ENCODE measurements around the gene CCDC167.
"Not testable (repeated sequence)": the region's sequence is repeated elsewhere in the genome, so short reads cannot be mapped to it uniquely, and the experiment has no call there.

Gene CCDC167

DNA sequence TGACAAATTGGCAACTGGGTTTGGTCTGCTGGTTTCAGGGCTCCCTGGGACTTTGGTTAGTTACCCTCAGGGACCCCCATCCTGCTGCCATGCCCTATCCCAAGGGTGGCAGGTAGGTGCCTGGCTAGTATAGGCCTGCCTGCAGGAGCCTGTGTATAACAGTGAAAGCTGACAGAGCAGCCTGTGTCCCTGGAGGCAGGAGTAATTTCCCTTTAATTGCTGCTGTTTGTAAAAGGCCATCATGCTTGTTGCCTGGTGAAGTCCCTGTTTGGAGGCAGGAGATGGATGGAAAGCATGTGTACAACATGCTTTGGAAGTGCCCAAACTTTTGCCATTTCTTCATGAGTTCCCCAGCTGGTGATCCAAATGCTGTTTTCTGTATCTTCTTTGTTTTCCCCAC, 36.6 kb downstream of the CCDC167 start:
- no peak for DNase-seq (ENCODE audit: low spot score)

DNA sequence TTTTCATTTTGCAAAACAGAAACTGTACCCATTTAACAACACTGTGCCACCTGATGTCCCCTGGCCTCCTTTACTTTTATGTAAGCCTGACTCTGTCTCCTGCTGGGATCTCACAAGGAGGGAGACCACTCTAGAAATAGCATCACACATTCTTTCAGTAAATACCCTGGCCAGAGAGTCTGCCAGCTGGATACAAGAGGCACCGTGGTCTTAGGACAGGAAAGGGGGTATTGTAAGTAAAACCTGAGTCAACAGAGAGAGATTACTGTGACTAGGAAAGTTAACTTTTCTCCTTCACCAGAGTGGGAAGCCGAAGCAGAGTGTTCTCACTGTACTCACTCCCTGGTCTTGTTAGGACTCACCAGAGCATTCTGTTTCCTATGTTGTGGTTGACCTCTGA, 38.9 kb downstream of the CCDC167 start:
- no peak for DNase-seq (ENCODE audit: low spot score)

DNA sequence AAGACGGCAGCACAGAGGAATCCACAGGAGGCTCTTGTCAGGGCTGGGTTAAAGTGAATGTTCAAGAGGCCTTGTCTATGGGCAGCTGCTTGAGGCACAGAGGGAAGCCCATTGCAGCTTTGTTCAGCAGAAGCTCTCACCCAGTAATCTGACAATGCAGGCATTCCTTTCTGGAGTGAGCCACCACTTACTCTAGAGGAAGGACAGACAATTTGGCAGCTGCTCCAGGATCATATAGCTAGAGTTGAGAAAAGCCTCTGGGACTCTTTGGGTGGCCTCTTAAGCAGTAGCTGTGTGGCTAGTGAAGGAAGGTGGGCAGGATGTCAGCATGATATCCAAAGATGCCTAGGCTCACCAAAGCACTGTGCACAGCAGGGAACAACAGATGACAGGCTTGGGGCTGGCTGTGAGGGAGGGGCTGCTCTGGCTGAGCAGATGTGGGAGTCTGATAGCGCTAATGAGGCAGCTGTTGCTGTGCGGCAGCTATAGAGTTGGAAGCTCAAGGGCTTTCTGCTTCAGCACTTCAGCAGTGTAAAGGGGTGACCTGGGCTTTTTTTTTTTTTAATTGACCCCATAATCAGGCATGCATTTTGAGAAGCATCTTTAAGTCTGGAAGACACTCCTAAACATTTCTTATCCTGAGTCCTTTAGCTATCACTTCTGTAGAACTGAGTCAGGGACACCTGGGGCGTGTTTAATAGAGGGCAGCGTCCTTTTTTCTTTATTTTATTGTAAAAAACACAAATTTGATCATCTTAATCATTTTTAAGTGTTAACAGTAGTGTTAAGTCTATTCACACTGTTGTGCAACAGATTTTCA, 39.5 kb downstream of the CCDC167 start:
- peak; percentile 60 for DNase-seq (ENCODE audit: low spot score)

DNA sequence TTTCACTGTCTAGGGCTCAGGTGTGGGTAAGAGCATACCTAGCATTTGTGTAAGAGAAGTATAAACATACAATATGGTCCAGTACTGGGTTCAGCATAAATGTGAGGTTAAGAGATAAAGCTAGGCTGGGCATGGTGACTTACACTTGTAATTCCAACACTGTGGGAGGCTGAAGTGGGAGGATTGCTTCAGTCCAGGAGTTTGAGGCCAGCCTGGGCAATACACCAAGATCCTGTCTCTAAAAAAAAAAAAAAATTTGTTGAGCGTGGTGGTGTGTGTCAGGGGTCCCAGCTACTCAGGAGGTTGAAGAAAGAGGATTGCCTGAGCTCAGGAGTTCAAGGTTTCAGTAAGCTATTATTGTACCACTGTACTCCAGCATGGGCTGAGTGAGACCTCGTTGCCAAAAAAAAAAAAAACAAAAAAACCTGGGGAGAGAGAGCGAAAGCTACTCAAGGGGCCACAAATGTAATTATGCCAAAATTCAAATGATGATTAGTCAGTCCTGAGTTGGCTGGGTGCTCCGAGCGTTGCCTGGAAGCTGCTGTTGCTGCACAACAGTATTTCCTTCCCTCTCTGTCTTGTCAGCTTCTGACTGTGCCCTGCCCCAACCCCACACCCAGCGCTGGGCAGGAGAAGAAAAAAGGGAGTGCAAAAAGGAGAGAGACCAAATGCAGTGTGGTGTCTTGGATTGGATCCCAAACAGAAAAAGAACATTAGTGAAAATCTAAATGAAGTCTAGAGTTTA, 42.7 kb downstream of the CCDC167 start:
- no peak for DNase-seq (ENCODE audit: low spot score)

DNA sequence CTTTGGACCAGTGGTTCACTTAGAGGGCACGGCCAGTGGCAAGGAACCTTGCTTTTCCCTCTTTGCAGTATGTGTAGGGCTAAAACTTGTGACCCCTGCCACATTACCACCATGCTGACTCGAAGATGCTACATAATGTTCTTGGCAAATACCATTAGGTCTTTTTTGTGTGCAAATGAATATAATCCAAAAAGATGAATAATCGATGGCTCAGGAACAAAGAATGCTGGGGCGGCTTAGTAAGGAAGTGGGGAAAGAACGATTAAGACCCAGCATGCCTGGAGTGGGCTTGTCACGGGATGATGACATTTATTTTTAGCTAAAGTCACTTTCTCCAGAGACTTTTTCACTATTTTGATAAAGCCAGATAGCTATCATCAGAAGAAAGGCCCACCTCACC, 43.6 kb downstream of the CCDC167 start:
- DNase-seq (ENCODE audit: low spot score) = no peak

DNA sequence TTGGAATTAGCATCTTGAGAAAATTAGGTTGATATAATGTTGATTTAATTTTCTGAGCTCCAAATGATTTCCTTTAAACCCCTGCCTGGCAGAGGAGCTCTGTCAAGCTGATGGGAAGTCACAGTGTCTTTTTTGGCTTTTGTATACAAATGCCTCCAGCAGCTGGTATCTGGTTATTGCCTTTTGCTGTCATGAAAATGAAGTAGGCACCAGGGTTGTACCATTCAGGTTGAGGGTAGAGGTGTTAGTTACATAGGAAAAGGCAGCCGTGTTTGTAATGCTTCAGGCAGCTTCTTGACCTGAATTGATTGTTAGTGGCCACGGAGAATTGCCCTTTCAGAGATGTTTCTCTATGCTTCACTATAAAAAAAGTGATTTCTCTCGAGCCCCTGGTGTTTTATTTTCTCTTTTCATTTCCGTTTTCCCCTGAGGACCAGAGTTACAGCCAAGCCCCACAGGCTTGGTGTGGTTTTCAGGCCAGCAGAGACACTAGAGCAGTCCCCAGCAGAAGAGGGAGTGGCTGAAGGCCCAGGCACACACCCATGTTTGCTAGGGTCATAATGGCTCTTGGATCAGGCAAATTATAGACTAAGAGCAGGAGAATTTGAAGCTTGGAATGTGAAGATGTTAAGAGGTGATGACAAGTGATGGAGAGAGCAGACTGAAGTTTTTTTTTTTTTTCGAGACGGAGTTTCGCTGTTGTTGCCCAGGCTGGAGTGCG, 45.1 kb downstream of the CCDC167 start:
- DNase-seq (ENCODE audit: low spot score) = no peak

DNA sequence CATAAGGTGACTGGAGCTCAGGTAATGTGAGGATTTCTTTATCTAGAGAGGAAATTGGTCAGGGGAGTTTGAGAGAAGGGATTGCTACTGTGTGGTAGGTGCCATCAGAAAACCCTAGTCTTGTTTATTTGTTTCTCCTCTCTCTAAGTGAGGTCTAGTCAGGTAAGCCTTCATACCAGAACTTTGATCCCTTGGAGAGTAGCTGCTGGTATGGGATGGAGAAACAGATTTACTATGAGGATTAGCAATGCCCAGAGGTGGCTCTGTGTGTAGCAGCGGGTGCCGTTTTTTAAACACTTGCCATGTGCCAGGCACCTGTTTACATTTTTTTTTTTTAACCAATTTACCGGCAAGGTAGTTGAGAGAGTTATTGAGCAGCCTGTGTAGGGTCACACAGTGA, 47.2 kb downstream of the CCDC167 start:
- DNase-seq (ENCODE audit: low spot score) = no peak

DNA sequence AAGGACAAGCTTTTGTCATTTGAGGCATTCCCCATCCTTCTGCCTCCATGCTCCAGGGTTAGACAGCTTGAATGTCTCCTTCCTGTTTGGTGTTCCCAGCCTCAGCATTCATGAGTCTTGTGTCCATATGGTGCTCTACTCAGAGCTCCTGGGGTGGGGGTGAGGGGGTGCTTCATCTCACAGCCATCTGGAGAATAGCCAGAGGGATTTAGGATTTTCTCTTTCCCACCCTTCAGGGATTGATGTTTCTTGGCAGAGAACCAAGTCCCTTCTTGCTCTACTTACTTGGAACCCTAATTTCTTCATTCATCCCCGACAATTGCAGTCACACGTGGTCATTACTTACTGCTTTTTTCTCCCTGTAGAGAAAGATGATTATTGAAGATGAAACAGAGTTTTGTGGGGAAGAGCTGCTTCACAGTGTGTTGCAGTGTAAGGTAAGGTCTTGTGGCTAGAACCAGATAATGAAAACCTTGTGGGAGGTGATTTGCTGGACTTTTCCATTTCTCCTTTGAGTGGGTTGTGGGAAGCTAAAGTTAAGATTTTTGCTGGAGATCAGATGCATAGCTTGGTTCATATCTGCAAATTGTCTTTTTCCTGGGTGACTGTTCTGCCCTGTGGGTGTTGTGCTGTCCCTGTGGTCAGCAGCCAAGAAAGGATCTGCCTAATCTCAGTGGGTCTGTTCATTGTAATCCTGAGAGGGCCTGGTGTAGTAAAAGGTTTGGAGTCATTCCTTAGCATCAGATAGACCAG, 48.1 kb downstream of the CCDC167 start:
- DNase-seq (ENCODE audit: low spot score) = no peak

DNA sequence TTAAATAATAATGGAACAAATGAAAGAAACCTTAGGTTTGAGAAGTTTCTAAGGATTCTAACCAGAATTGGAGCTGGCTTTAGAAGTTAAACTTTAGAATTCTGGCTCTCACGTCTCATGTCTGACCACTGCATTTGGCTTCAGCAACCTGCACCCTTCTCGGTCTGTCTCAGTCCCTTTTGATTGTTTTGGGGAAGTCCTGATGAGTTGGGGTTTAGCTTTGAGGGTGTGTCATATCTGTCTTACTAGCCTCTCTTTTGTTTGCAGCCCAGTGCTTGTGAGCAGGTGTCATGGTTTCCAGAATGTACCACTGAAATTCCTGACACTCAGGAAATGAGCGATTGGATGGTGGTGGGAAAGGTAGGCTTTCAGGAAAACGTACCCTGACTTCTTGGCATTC, 49.7 kb downstream of the CCDC167 start:
- DNase-seq (ENCODE audit: low spot score) = no peak

DNA sequence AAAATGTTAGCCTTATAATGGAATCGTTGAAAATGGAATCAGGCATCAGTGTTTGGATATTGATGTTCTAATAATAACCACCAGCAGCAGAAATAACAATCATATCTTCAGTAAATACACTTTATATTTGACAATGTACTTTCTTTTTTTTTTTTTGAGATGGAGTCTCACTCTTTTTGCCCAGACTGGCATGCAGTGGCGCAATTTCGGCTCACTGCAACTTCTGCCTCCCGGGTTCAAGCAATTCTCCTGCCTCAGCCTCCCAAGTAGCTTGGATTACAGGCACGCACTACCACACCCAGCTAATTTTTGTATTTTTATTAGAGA, 56.5 kb downstream of the CCDC167 start:
- DNase-seq (ENCODE audit: low spot score) = not testable (repeated sequence)

DNA sequence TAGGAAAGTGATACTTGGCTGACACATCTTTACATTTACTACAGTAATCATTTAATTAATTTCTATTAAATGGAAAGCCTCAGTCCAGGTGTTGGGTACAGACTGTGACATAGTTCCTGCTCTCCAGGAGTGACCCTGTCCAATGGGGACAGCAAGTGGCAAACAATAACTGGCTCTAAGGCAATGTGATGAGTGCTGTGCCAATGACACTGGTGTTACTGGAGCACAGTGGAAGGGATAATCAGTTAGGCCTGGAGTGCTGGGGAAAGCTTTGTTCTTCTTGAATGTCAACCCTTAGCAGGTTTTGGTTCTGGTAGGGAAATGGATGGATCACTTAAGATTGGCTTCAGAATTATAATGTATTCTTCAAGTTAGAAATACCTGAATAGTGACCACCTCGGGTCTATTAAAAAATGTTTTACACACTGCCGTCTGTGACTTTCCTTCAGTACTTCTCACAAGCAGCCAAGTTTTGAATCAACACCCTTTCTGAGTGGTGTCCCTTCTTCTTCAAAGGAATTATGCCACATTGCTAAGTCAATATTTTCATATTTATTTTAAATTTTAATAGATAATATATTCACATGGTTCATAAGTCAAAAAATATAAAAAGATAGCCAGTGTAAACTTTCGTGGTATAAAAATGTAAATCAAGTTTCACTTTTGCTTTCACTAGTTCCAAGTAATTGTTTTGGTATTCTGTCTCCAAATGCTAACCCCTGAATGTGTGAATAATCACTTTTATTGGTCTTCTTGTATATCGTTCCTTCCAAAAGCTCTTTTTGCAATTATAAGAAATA, 57.1 kb downstream of the CCDC167 start:
- DNase-seq (ENCODE audit: low spot score) = no peak

DNA sequence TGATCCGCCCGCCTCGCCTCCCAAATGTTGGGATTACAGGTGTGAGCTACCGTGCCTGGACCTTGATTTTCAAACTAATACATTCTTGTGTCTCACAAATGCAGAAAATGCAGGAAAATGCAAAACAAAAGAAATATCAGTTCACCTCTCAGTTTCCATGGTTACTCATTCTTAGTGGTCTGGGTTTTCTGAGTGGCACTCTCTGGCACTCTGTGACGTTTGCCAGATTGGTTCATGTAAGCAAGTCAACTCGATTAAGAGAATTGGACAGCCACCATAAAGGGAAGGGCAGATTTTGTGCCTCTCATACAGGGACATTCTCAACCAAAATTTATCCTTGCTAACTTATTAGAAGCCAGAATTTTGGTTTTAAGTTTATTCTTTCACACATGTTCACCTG, 58.0 kb downstream of the CCDC167 start:
- no peak for DNase-seq (ENCODE audit: low spot score)

DNA sequence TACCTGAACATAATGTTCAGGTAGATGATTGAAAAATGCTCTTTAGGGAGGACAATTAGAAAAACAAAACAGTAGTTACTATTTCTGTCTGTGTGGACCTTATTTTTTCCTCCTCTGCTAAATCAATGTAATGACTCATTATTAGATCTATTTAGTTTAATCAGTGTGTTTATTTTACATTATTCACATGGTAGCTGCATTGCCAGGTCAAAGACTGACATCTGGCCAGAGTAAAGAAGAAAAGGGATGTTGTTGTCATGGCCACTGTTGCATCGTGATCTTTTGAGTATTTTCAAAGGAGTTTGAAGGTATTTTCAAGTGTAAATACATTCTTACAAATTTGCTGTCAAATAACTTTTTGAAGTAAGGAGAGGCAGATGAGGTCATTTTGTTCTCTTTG, 60.8 kb downstream of the CCDC167 start:
- no peak for DNase-seq (ENCODE audit: low spot score)

DNA sequence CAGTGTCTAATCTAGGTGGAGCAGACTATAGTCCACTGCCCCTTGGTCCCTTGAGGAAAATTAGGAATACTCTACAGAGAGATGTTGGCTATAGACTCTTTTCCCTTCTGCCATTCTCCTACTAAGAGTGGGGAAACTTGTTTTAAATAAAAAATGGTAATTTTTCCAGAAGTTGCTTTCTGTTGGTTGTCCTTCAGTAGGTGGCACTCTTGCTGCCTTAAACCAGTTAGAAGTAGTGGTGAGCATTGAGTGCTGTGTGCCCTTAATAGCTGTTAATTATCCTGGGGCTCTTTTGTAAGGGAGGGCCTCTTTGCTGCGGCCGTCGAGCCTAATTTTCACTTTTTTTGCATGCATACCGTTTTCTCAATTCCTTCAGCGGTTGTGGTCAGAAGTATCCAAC, 63.9 kb downstream of the CCDC167 start:
- DNase-seq (ENCODE audit: low spot score) = no peak

DNA sequence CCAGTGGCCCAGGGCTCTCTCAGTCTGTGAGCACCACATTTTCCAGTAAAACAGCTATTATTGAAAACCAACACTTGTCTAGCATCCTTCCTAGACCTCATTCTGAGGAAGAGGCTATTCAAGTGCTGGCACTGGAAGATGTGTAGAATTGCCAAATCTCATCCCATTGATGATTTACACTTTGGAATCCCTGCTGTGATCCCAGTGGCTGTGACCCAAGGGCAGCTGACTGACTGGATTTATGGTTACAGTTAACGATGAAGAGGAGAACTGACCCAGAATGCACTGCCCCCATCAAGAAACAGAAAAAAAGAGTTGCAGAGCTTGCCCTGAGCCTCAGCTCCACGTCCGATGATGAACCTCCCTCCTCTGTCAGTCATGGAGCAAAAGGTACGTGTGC, 64.3 kb downstream of the CCDC167 start:
- DNase-seq (ENCODE audit: low spot score) = no peak

DNA sequence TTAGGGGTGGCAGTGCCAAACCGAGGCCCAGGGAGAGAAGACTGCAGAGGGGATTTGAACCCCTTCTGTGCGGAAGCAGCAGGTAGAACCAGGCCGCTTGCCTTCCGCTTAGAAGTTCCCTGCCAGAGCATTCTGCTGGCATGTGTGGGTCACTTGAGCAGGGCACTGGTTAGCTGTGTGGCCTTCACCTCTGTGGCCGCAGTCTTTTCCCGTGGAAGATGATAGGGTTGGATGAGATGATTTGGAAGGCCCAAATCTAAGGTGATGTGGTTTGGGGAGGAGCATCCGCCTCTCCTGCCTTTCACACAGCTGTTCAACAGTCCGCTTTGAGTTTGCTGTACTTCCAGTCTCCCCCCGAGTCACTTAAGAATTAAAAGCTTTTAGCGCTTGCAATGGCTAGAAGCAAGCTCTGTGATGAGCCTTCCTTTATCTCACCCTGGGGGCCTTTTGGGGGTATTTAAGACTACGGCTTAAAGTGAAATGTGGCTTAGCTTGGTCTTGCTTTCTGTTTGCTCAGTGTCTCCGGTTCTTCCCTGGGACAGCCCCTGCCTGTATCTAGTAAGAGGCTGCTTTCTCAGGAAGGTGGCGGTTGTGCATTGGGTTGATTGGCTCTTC, 65.9 kb downstream of the CCDC167 start:
- DNase-seq (ENCODE audit: low spot score) = no peak

Data from ecto neural progenitor cell (in vitro differentiated cells).